HepG2 (cell line): Measurements from ENCODE around the gene NOTCH4. TPM values are rescaled to one million over a fixed set of nuclear protein-coding genes. Genes with fewer than 3 reads are reported as not detected.

Experiments
- BORCS8-MEF2B ChIP-seq: sonication (generic); formaldehyde crosslinking; IDR thresholded peaks from 2 replicates; pipeline ENCODE4 v1.8.0; 2022; ENCODE audit warnings: mild to moderate bottlenecking, missing genetic modification reagents
- CBX2 ChIP-seq, 2 experiments: fragments of 200-600 bp in 1 of 2; sonication (generic); formaldehyde crosslinking in 1 of 2; IDR thresholded peaks; 2 replicates each; pipeline versions ENCODE4 v1.7.0 to v1.8.1; 2018 to 2022; ENCODE audit warnings: low read depth in 2 of 2, low read length in 1 of 2, mild to moderate bottlenecking in 1 of 2, missing genetic modification reagents in 1 of 2
- KLF9 ChIP-seq: IDR thresholded peaks from 2 replicates; pipeline ENCODE4 v1.6.1; 2016; ENCODE audit warnings: low read depth
- MAFF ChIP-seq: IDR thresholded peaks from 2 replicates; pipeline ENCODE4 v1.6.1; 2011; ENCODE audit warnings: low read depth, low read length, improper control_type of control experiment
- MIER2 ChIP-seq: IDR thresholded peaks from 2 replicates; pipeline ENCODE4 v1.6.1; 2016; ENCODE audit warnings: missing biosample characterization, missing genetic modification reagents
- NCOR1 ChIP-seq: fragments of 200-600 bp; sonication (generic); IDR thresholded peaks from 2 replicates; pipeline ENCODE4 v1.7.0; 2017; ENCODE audit warnings: antibody characterized with exemption, low read length, borderline replicate concordance
- NRL ChIP-seq: sonication (generic); formaldehyde crosslinking; IDR thresholded peaks from 2 replicates; pipeline ENCODE4 v1.5.0; 2020; ENCODE audit warnings: missing genetic modification reagents, mild to moderate bottlenecking, moderate library complexity, borderline replicate concordance
- PLRG1 ChIP-seq: fragments of 450-650 bp; conservative IDR thresholded peaks from 2 replicates; pipeline ENCODE4 v1.6.1; 2016
- POLR2AphosphoS5 ChIP-seq: IDR thresholded peaks from 2 replicates; pipeline ENCODE4 v1.6.1; 2012; ENCODE audit warnings: low read depth, low read length
- SP1 ChIP-seq, 2 experiments: fragments of 450-650 bp in 1 of 2; sonication (generic) in 1 of 2; formaldehyde crosslinking in 1 of 2; IDR thresholded peaks; 2 replicates each; pipeline versions ENCODE4 v1.4.0 to v1.6.1; 2016 to 2020; ENCODE audit warnings: missing genetic modification reagents in 1 of 2
- SSRP1 ChIP-seq: IDR thresholded peaks from 2 replicates; pipeline ENCODE4 v1.6.1; 2016; ENCODE audit warnings: control low read depth
- ZC3H13 ChIP-seq: sonication (generic); formaldehyde crosslinking; IDR thresholded peaks from 2 replicates; pipeline ENCODE4 v1.8.1; 2023; ENCODE audit warnings: mild to moderate bottlenecking, missing genetic modification reagents, moderate library complexity
- ZNF260 ChIP-seq: sonication (generic); formaldehyde crosslinking; IDR thresholded peaks from 2 replicates; pipeline ENCODE4 v1.4.0; 2020; ENCODE audit warnings: missing genetic modification reagents, low read depth, mild to moderate bottlenecking, borderline replicate concordance
- ZNF335 ChIP-seq: sonication (generic); formaldehyde crosslinking; IDR thresholded peaks from 2 replicates; pipeline ENCODE4 v1.4.0; 2020; ENCODE audit warnings: missing genetic modification reagents
- ZNF441 ChIP-seq: sonication (generic); formaldehyde crosslinking; IDR thresholded peaks from 2 replicates; pipeline ENCODE4 v1.7.0; 2021; ENCODE audit warnings: missing genetic modification reagents, borderline replicate concordance
- ZNF589 ChIP-seq: sonication (generic); formaldehyde crosslinking; conservative IDR thresholded peaks from 2 replicates; pipeline ENCODE4 v1.8.0; 2022; ENCODE audit warnings: mild to moderate bottlenecking, moderate library complexity, missing genetic modification reagents
- ZNF670 ChIP-seq: sonication (generic); formaldehyde crosslinking; IDR thresholded peaks from 2 replicates; pipeline ENCODE4 v1.8.0; 2022; ENCODE audit warnings: mild to moderate bottlenecking, missing genetic modification reagents, borderline replicate concordance
- polyA plus RNA-seq, 8 experiments: library from polyadenylated mRNA; depleted of rRNA in 3 of 8; stranded (reverse) in 7 of 8; unstranded in 1 of 8; fragments of >200 nt; fragmentation: Illumina TruSeq in 4 of 8; extraction: Trizol in 4 of 8; gene quantifications; 2 replicates each; pipeline versions ENCODE4 v1.2.1 to v1.2.3, GENCODE V29; 2011 to 2016; ENCODE audit warnings: low read depth in 4 of 8, missing spikeins in 1 of 8, mixed read lengths in 1 of 8; ENCODE audit not compliant: insufficient read depth in 1 of 8
- total RNA-seq, 5 experiments: library from RNA; depleted of rRNA; stranded (reverse); fragments of >200 nt; fragmentation: Illumina TruSeq; extraction: Trizol; gene quantifications; 2 replicates each; pipeline ENCODE4 v1.2.3, GENCODE V29; 2016; ENCODE audit warnings: low read depth in 1 of 5
- TF ChIP-seq, protein P1 (sequence below): sonication (generic); formaldehyde crosslinking; IDR thresholded peaks from 2 replicates; pipeline ENCODE4 v1.4.0; 2020; ENCODE audit warnings: low read depth, mild to moderate bottlenecking, missing genetic modification reagents
- TF ChIP-seq, protein P2 (sequence below): sonication (generic); formaldehyde crosslinking; IDR thresholded peaks from 2 replicates; pipeline ENCODE4 v1.4.0; 2020; ENCODE audit warnings: missing genetic modification reagents
- TF ChIP-seq, protein P3 (sequence below): sonication (generic); formaldehyde crosslinking; IDR thresholded peaks from 2 replicates; pipeline ENCODE4 v1.8.0; 2022; ENCODE audit warnings: mild to moderate bottlenecking, missing genetic modification reagents, moderate library complexity
- TF ChIP-seq, protein P4 (sequence below): sonication (generic); formaldehyde crosslinking; IDR thresholded peaks from 2 replicates; pipeline ENCODE4 v1.8.1; 2023; ENCODE audit warnings: missing genetic modification reagents, inconsistent platforms, borderline replicate concordance
- TF ChIP-seq, protein P5 (sequence below): sonication (generic); formaldehyde crosslinking; IDR thresholded peaks from 2 replicates; pipeline ENCODE4 v1.8.0; 2022; ENCODE audit warnings: missing genetic modification reagents, mild to moderate bottlenecking, inconsistent platforms, borderline replicate concordance

The NOTCH4 gene
- total and polyA plus RNA-seq, 2 of the 13 experiments (the other 11 are each of a cell fraction or from before 2014, with no cell fraction given): 0.51 to 0.83 TPM

DNA sequence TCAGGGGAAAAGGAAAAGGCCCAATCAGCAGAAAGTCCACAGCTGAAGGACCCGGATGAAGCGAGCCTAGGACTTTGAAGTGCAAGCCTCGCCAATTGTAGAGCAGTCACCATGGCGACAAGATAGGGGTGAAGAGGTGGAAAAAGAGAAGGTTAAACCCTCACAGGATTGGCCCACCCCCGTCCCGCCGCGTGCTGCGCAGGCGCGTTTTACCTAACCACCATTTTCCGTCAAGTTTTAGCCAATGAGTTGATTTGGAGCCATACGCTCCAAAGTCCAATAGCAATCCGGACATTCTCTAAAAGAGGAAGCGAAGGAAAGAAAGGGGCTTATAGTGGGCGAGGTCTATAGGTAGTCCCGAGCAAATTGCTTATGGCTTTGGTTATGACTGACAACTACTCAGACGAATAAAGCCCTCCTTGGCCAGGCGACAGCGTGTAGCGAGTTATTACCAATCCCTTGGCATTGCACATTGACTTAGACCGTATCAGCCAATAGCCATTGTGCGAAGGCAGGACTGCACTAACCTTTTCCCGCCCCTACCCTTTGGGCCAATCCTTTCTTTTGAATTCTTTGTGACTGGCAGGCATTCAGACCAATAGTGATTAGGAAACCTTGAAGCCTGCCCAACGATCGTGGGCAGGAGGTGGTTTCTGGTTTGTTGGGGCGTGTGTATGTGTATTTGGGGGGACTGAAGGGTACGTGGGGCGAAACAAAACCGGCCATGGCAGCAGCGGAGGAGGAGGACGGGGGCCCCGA lies 45.9 kb downstream of the NOTCH4 start, which contains the start of gene RNF5 (continued):
- TF ChIP-seq NCOR1 (peak; percentile 91; the same call in 1 of the 2 replicates), BORCS8-MEF2B (CRISPR knock-in tag) (no peak; the same call in 1 of the 2 replicates), ZNF335 (CRISPR knock-in tag) (no peak), KLF9 (CRISPR knock-in tag) (0 out of 2 replicates have a peak, but pooled peaks have one; percentile 10), SSRP1 (no peak), ZNF441 (CRISPR knock-in tag) (no peak), CBX2 (IDR thresholded peaks at IDR 0.05; ENCODE audit: low read depth, low read length) (no peak), CBX2 (CRISPR knock-in tag; IDR thresholded peaks at IDR 0.05; ENCODE audit: low read depth) (no peak), MIER2 (CRISPR knock-in tag) (0 out of 2 replicates have a peak, but pooled peaks have one; percentile 15), POLR2AphosphoS5 (peak; percentile 37; the same call in 1 of the 2 replicates), MAFF (peak; percentile 99), ZC3H13 (no peak), ZNF260 (CRISPR knock-in tag) (no peak), NRL (CRISPR knock-in tag) (no peak), ZNF670 (no peak), PLRG1 (no peak), ZNF589 (no peak), SP1 (IDR thresholded peaks at IDR 0.05) (no peak), SP1 (CRISPR knock-in tag; IDR thresholded peaks at IDR 0.05) (peak; percentile 84)
- TF ChIP-seq, protein P1, sequence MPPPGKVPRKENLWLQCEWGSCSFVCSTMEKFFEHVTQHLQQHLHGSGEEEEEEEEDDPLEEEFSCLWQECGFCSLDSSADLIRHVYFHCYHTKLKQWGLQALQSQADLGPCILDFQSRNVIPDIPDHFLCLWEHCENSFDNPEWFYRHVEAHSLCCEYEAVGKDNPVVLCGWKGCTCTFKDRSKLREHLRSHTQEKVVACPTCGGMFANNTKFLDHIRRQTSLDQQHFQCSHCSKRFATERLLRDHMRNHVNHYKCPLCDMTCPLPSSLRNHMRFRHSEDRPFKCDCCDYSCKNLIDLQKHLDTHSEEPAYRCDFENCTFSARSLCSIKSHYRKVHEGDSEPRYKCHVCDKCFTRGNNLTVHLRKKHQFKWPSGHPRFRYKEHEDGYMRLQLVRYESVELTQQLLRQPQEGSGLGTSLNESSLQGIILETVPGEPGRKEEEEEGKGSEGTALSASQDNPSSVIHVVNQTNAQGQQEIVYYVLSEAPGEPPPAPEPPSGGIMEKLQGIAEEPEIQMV (CRISPR knock-in tag): no peak
- TF ChIP-seq, protein P2, sequence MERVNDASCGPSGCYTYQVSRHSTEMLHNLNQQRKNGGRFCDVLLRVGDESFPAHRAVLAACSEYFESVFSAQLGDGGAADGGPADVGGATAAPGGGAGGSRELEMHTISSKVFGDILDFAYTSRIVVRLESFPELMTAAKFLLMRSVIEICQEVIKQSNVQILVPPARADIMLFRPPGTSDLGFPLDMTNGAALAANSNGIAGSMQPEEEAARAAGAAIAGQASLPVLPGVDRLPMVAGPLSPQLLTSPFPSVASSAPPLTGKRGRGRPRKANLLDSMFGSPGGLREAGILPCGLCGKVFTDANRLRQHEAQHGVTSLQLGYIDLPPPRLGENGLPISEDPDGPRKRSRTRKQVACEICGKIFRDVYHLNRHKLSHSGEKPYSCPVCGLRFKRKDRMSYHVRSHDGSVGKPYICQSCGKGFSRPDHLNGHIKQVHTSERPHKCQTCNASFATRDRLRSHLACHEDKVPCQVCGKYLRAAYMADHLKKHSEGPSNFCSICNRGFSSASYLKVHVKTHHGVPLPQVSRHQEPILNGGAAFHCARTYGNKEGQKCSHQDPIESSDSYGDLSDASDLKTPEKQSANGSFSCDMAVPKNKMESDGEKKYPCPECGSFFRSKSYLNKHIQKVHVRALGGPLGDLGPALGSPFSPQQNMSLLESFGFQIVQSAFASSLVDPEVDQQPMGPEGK (CRISPR knock-in tag): peak; percentile 24; the same call in 1 of the 2 replicates
- TF ChIP-seq, protein P3, sequence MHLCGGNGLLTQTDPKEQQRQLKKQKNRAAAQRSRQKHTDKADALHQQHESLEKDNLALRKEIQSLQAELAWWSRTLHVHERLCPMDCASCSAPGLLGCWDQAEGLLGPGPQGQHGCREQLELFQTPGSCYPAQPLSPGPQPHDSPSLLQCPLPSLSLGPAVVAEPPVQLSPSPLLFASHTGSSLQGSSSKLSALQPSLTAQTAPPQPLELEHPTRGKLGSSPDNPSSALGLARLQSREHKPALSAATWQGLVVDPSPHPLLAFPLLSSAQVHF (CRISPR knock-in tag): no peak
- TF ChIP-seq, protein P4, sequence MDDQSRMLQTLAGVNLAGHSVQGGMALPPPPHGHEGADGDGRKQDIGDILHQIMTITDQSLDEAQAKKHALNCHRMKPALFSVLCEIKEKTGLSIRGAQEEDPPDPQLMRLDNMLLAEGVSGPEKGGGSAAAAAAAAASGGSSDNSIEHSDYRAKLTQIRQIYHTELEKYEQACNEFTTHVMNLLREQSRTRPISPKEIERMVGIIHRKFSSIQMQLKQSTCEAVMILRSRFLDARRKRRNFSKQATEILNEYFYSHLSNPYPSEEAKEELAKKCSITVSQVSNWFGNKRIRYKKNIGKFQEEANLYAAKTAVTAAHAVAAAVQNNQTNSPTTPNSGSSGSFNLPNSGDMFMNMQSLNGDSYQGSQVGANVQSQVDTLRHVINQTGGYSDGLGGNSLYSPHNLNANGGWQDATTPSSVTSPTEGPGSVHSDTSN (CRISPR knock-in tag): peak; percentile 95; the same call in 1 of the 2 replicates
- TF ChIP-seq, protein P5, sequence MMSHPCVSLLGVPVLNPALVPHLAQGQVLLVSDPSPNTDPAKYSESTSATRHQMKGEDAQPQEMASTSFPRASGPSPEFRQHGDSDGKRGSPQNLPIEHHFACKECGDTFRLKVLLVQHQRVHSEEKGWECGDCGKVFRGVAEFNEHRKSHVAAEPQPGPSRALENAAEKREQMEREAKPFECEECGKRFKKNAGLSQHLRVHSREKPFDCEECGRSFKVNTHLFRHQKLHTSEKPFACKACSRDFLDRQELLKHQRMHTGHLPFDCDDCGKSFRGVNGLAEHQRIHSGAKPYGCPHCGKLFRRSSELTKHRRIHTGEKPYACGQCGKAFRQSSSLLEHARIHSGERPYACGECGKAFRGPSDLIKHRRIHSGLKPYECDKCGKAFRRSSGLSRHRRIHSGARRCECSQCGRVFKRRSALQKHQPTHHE (CRISPR knock-in tag): 0 out of 2 replicates have a peak, but pooled peaks have one; percentile 5
